Inflammatory macrophage treated with lipopolysaccharide for 1 hour (primary cell): ENCODE measurements around the gene SPDL1.
"Not testable (repeated sequence)": the region's sequence is repeated elsewhere in the genome, so short reads cannot be mapped to it uniquely, and the experiment has no call there.

Experiments used
- DNase-seq, 2 donors: peaks; one replicate each; pipeline ENCODE4 v3.0.0-alpha.2; 2020 to 2022

The SPDL1 gene

GRCh38 chr5:169574134-169574646 lies 9.4 kb upstream of the SPDL1 start:
- no peak for DNase-seq

- DNase-seq = no peak
Measured at GRCh38 chr5:169576181-169576598, 7.4 kb upstream of the SPDL1 start.

- no peak for DNase-seq
Measured at GRCh38 chr5:169577951-169578350, 5.6 kb upstream of the SPDL1 start.

- no peak for DNase-seq
Measured at GRCh38 chr5:169580964-169581363, 2.6 kb upstream of the SPDL1 start.

- DNase-seq = peak; percentile 34 to 84
Measured at GRCh38 chr5:169581580-169582227, 1.9 kb upstream of the SPDL1 start.

GRCh38 chr5:169583101-169583423 lies 511 bp upstream of the SPDL1 start:
- DNase-seq = no peak

GRCh38 chr5:169584998-169585451 lies 1.5 kb downstream of the SPDL1 start:
- DNase-seq = no peak

GRCh38 chr5:169590602-169591001 lies 7.0 kb downstream of the SPDL1 start:
- no peak for DNase-seq

GRCh38 chr5:169591636-169592035 lies 8.1 kb downstream of the SPDL1 start:
- DNase-seq = no peak

GRCh38 chr5:169592937-169593650 lies 9.5 kb downstream of the SPDL1 start:
- DNase-seq = no peak

- no peak for DNase-seq
Measured at GRCh38 chr5:169595172-169595820, 11.7 kb downstream of the SPDL1 start.

GRCh38 chr5:169599451-169599850 lies 15.9 kb downstream of the SPDL1 start:
- no peak for DNase-seq

- DNase-seq = no peak
Measured at GRCh38 chr5:169602535-169602934, 19.0 kb downstream of the SPDL1 start.

- no peak for DNase-seq
Measured at GRCh38 chr5:169606279-169606678, 22.7 kb downstream of the SPDL1 start.

- no peak for DNase-seq
Measured at GRCh38 chr5:169607882-169608281, 24.3 kb downstream of the SPDL1 start.

- DNase-seq = no peak
Measured at GRCh38 chr5:169609716-169610115, 26.1 kb downstream of the SPDL1 start.

GRCh38 chr5:169610606-169611005 lies 27.0 kb downstream of the SPDL1 start:
- no peak for DNase-seq

- DNase-seq = no peak
Measured at GRCh38 chr5:169615561-169615960, 32.0 kb downstream of the SPDL1 start.

- not testable (repeated sequence) for DNase-seq
Measured at GRCh38 chr5:169624307-169624706, 40.7 kb downstream of the SPDL1 start.

GRCh38 chr5:169626779-169627178 lies 43.2 kb downstream of the SPDL1 start:
- DNase-seq = no peak

- DNase-seq = no peak
Measured at GRCh38 chr5:169627551-169627950, 44.0 kb downstream of the SPDL1 start.

GRCh38 chr5:169628892-169629291 lies 45.3 kb downstream of the SPDL1 start:
- no peak for DNase-seq

GRCh38 chr5:169629847-169630548 lies 46.4 kb downstream of the SPDL1 start:
- no peak for DNase-seq
